SIG-M5 (cell line): ENCODE data around the gene PFN1.

Experiments used
- DNase-seq: peaks from one replicate; lab custom pipeline; 2025; lab: John Stamatoyannopoulos, UW

Gene PFN1

DNA sequence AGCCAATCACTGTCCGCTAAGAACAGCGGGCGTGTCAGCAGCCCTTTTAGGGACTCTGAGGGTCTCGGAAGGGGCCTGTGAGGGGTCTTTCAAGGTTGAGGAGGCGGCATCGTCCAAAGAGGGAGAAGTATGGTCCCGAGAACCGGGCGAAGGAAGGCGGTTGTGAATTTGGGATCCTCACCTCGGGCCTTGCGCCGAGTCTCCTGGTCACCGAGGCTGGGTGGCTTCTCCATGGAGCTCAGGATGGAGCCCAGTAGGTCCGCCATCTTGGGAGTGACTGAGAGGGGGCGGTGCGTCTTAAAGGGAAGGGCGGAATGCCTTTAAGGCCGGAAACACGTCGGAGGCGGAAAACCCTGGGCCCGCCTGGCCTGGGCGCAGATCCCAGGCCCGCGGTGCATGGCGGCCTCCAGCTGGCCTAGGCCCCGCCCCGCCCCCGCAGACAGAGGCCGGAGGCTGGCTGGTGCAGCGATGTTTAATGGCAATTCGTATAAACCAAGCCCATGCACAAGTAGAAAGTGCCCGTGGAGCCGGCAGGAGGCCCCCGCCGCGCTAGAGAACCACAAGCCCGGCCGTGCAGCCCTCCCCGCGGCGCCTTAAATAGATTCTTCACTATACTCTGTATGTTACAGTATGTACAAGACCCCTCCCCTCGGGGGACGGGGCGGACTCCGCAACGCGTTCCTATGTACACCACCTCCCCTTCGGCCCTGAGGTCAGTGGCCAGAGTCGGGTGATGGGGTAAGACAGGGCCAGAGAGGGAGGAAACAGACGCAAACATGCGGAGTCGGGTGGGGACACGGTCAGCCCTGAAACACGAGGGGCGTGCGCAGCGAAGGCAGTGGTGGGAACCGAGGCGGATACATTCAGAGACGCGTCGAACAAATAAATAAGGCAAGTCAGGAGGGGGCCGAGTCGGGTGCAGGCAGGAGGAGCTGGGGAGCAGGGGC is 19.5 kb upstream of the PFN1 start, which contains the start of gene SPAG7:
SPAG7 (minus strand) TSS at position 279 of the 947 bp plus-strand sequence; CDS start at position 266, 13 bp downstream.
- DNase-seq, result peak; percentile 78

DNA sequence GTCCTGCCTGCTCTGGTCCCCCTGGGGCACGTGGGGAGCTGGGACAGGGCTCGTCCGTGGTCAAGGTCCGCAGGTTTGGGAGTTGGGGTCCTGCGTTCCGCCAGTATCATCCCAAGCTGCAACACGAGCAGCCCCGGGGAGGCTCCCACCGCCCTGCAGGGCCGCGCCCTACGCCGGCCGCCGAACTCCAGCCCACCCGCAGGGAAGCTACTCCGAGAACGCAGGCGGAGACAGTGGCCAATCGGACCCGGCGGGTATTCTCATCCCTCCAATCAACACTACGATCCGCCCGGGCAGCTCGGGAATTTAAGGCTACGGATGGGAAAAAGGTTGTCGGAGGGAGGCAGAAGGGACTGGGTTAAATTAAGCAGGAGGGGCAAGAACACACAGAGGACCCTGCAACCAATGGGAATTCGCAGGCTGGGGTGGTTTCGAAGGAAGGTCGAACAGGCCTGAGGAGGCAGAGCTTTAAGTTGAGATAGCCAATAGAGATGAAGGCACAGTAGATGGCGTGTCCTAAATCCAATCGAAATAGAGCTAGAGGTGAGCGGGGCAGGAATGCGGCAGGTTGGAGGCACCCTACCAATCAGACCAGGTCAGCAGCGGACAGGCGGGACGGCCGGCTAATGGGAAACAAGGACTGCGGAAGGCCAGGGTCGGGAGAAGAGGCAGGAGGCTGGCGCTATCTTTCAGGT is 18.7 kb upstream of the PFN1 start:
- DNase-seq, result peak; percentile 98

DNA sequence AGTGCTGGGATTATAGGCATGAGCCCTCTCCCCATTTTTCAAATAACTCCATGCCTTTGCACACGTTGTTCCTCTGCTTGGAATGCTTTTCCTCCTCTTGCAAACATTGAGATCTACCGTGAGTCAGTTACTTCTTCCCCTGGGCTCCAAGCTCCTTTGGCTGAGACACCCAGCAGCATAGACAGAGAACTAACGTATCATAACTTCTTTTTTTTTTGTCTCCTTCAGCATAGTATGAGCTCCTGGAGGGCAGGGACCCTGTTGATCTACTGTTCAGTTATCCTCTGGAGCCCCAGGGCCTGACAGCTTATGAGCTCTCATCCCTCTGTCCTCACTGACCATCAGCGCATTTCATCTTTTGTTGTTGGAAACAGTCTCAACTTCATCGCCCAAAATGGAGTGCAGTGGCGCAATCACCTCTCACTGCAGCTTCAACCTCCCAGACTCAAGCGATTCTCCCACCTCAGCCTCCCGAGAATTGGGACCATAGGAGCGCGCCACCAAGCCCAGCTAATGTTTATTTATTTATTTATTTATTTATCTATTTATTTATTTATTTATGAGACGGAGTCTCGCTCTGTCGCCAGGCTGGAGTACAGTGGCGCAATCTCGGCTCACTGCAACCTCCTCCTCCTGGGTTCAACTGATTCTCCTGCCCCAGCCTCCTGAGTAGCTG is 17.1 kb upstream of the PFN1 start:
- DNase-seq, result no peak

DNA sequence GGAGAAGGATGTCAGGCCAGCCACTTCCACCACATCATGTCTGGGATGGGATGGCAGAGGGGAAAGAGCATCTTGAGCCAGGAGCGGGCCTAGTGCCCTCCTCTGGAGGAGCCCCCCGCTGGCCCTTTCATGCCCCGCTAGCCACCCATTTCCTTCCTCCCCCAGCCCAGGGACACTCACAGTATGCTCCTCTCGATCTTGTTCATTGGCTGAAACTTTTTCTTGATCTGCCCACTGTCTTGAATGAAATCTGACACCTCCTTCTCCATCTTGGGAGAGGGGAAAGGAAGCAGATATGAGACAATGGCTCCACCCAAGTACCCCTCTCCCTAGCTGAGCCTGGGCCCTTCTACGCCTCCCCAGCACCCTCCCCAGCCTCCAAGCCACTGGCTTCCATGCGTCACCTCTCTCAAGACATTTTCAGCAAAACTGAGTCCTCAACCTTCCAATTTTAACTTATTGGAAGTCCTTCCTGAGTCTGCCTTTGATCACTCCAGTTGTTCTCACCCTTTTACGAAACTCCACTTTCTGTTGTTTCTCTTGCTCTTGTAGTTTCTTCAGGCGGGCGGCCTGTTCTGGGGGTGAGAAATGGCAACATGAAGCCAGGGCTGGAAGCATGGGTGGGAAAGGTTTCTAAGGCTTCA is 12.1 kb upstream of the PFN1 start:
- DNase-seq, result no peak

DNA sequence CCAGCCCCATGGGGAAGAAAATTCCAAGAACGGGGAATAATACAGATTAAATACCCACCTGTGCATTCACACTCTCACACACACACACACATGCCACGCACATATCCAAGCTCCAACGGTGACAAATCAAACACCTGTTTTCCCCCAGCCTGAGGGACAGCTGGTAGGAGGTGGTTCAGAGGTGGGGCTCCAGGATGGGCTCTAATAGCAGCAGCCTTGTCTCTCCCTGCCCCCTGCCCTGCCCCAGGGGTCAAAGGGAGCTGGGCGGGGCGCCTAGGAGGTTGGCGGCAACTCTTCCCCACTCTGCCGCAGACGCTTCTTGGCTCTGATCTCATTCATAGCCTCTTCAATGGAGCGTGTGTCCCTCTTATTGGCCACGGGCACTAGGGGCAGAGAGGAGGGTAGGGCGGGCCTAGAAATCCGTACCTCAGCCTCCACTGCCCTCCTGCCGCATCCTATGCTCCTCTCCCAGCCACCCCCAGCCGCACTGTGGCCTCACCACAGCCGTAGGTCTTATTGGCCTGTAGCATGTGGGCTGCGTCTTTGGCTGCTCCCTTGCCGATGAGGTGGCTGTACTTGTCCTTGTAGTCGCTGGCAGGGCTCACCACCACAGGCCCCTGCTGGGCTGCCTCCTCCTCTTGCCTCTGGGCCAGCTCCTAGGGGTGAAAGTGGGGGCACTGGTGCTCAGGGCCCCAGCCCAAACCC is 11.1 kb upstream of the PFN1 start:
- DNase-seq, result no peak

DNA sequence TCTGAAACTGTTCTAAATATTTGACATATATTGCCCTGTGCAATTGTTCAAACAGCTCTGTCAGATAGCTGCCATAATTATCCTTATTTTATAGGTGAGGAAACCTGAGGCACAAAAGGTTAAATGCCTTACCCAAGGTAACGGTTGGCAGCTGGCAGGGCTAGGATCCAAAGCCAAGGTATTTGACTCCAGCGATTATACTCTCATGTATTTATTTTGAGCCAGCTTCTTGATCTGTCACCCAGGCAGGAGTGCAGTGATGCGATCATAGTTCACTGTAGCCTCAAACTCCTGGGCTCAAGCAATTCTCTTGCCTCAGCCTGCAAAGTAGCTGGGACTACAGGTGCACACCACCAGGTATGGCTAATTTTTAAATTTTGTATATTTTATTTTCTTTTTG is 9.8 kb upstream of the PFN1 start:
- no peak for DNase-seq

DNA sequence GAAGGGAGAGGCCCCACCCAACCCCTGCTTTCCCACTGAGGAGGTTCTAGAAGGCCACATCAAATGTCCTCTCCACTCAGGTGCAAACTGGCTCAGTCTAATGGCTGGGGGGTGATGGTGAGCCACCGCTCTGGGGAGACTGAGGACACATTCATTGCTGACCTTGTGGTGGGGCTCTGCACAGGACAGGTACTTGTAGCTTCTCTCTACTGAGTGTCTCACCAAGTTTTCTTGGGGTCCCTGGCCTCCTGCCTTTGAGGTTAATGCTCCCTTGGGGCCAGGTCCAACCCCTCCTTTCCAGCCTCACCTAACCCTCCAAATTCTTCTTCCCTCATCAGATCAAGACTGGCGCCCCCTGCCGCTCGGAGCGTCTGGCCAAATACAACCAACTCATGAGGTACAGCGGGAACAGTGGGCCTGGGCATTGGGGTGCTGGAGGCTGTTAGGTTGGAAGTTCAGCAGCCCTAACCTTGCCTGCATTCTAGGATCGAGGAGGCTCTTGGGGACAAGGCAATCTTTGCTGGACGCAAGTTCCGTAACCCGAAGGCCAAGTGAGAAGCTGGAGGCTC is 8.2 kb upstream of the PFN1 start:
- DNase-seq, result no peak

DNA sequence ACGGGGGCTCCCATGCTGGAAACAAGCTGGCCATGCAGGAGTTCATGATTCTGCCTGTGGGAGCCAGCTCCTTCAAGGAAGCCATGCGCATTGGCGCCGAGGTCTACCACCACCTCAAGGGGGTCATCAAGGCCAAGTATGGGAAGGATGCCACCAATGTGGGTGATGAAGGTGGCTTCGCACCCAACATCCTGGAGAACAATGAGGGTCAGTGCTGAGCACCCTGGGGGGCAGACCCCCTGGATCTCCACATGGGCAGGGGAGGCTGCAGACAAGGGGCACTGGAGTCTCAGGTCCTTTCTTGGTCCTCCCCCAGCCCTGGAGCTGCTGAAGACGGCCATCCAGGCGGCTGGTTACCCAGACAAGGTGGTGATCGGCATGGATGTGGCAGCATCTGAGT is 6.8 kb upstream of the PFN1 start:
- DNase-seq, result no peak

DNA sequence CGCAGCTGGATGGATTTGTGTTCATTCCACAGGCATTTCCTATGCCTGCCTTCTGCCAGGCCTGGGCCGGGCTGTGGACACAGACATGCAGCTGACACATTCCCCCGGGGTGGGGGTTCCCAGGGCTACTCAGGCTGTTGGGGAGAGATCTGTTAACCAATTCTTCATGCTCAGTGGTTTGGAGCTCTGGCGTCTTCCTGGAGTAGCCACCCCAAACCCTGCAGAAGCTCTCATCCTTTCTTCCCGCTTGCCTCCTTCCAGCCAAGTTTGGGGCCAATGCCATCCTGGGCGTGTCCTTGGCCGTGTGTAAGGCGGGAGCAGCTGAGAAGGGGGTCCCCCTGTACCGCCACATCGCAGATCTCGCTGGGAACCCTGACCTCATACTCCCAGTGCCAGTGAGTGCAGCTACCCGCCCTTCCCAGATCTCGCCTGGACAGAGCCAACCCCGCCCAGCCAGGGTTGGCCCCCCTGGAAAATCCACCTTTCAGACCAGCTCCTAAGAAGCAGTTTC is 5.2 kb upstream of the PFN1 start:
- DNase-seq, result no peak

DNA sequence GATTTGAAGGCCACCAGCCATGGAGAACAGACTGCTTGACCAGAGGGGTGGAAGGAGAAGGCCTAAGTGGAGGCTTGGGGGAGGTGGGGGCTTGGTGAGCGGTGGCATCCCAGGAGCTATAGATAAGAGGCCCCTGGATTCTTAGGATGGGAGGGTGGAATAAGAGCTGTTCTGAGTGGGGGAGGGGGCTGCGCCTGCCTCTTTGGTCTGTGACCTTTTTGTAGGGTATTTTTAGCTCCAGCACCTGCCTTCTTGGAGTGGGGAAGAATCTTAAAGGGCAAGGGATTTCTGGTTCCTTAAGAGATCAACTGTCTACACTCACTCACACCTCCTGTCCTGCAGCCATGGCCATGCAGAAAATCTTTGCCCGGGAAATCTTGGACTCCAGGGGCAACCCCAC is 3.2 kb upstream of the PFN1 start:
- DNase-seq, result no peak

DNA sequence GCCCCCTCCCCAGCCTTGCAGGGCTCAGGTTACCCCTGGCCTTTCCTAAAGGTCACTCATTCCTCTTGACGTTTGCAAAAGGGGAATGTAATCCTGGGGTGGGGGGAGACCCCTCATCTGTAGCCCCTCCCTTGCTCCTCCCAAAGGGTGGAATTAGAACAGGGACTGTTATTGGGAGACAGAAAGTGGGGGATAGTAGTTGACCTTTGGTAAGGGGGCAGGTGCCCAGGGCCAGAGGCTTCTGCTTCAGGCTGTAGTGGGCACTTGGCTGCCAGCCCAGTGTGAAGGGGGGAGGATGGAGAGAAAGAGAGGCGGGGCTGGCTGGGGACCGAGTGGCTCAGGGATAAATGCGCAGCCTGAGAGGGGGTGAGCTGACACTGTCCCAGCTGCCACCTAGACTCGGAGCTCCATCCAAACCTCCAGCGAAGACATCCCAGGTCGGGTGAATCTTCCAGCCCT is 2.4 kb upstream of the PFN1 start, which contains the start of gene ENO3:
ENO3 (plus strand) TSS at position 374 of the 459 bp plus-strand sequence. CDS start 711 bp downstream, outside the sequence.
- DNase-seq, result no peak

DNA sequence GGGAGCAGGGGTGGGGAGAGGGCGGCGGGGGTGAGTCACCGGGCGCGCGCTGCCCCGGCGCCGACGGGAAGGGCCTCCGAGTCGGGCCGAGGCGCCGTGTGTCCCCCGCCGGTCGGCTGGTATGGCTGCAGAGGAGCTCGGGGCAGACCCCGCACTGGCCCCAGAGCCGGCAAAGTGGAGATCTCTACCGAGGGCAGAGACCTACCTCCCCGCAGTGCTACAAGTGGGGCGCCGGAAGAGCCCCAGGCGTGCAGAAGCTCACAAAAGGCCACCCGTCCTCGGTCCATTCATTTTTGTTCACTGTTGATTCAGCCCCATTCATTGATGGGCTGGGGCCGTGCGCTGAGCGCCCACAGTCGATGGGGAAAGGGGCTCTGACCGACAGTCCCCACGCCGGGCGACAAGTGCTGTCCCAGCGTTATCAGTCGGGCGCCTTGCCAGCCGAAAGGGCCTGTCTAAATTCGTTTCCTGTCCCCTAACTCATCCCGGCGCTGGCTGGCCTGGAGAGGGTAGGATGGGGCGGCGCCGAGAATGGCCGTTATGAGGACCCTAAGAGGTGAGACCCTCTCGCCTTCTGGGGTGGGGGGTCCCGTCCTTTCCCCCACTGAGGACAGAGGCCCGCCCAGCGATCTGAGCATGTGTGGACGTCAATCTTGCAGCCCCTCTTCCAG is 1.9 kb upstream of the PFN1 start:
- DNase-seq, result no peak

DNA sequence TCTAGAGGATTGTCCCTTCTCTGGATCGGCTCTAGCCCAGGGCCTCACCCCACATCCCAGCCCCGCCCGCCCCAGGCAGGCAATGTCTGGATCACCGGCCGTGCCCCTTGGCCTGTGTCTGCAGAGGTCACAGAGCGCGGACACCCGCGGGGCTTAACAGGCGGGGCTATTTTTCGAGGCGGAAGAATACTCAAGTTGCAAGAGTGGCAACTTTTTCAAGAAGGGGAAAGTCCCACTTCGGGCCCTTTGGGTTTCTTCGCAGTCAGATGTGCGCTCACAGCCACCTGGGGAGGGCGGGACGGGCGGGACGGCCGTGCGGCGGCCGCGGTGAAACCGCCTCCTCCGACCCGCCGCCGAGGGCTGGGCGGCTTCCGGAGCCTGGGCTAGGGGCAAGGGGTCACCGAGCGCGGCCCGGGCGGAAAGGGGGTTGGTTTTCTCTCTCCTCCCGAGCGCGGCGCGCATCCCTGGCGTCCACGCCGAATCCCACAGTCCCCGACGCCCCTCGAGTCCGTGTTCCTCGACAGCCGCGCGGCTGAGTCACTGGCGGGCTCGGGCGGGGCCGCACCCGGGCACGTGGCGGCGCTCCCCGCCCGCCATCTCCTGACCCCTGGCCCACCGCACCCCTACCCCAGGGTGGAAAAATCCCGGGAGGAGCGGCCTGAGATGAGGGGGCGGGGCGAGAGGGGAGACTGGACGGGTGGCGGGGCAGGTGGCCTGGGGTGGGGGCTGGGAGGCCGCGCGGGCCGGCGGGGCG is 1.2 kb upstream of the PFN1 start:
- no peak for DNase-seq

DNA sequence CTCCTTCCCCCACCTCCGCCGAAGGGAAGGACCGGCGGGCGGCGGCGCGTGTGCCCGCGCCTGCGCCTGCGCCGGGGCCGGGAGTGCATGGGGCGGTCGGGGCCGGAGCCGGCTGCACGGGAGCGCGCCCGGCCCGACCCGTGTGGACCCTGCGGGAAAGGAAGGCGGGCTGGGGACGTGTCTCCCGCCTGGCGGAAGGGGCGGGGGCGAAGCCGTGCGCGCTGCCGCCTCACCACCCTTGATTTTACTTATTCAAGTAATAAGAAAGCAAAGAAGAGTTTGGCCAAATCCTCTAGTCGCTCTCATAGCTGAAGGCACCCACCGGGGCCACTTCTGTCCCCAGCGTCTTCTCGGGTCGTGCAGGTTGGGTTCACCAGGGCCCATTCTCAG is 596 bp upstream of the PFN1 start:
- no peak for DNase-seq

DNA sequence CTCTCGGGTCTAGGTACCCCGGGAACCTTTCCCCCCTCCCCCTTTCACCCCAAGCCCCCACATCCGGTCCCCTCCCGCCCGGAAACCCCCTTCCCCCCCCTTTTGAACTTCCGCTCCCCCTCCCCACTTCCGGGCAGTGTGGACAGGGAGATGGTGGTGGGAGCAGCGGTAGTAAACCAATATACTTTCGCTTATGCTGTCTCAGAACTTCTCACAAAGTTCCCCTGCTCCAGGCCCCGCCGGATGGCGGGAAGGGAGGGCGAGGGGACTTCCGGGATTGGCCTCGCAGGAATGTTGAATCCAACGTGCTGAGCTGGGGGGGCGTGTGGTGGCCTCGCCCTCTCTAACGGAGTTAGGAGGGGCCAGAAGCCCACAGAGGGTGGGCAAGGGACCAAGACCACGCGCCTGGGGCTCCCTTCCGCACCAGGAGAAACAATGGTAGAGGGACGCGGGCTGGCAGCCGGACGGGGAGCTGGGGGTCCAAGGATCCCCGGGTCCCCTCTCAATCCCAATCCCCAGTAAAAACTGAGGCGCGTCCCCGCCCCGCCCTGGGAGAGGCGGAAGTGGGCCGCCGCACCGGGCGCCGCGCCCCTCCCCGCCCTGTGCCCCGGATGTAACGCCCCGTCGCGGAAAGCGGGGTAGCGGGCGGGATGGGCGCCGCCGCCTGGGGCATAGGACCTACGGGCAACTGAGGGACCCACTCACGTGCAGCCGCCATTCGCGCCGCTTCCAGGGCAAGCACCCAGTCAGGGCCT is 742 bp downstream of the PFN1 start:
- DNase-seq, result no peak

DNA sequence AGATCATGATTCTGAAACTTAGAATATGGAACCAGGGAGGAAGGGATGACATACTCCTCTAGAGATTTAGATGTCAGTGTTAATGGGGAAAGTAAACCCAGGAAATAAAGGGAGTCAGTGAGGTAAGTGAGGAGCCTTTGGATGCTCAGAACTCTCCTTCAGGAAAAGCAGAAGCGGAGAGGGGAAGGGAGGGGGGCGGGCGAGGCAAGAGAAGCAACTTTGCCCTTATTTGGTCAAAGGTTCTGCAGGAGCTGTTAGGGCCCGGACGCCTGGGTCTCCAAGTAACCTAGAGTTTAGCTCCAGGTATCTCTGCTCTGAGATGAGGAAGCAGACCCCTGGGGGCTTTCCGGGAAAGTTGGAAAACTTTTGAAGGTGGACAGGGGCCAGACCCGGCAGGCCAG is 1.3 kb downstream of the PFN1 start:
- no peak for DNase-seq

DNA sequence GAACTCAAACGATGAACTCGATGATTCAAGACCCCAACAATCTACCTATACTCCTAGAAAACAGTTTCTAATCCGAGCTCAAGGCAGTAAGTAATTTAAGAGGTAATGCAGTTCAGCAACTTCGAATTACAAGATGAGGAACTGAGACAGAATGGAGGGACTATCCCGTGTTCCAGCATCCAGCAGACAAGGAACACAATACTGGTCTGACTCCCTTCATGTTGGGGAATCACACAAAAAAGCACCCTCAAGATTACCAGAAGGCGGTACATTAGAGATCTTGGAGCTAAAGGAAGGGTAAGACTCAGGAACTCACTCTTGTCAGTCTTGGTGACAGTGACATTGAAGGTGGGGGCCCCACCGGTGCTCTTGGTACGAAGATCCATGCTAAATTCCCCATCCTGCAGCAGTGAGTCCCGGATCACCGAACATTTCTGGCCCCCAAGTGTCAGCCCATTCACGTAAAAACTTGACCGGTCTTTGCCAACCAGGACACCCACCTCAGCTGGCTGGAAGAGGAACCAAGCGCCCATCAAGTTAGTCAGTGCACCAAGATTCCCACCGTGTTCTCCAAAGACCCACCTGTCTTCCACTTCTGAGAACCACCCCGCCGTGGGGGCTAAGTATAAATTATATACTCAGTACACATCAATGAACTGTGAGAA is 1.9 kb downstream of the PFN1 start:
- no peak for DNase-seq

DNA sequence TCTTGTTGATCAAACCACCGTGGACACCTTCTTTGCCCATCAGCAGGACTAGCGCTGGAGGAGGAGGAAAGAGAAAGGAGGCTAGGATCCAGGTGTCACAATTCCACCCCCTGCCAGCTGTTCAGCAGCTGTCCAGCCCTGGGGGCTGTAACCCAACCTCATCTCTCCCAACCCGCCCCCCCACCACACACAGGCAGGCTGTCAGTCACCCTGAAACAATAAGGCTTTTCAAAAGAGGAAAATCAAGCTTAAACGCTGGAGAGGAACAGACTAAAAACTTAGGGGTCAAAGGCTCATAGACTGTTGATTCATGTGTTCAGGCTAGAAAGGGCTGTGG is 2.4 kb downstream of the PFN1 start:
- DNase-seq, result no peak
